ENCODE results near the gene KPNB1.

The KPNB1 gene

DNA sequence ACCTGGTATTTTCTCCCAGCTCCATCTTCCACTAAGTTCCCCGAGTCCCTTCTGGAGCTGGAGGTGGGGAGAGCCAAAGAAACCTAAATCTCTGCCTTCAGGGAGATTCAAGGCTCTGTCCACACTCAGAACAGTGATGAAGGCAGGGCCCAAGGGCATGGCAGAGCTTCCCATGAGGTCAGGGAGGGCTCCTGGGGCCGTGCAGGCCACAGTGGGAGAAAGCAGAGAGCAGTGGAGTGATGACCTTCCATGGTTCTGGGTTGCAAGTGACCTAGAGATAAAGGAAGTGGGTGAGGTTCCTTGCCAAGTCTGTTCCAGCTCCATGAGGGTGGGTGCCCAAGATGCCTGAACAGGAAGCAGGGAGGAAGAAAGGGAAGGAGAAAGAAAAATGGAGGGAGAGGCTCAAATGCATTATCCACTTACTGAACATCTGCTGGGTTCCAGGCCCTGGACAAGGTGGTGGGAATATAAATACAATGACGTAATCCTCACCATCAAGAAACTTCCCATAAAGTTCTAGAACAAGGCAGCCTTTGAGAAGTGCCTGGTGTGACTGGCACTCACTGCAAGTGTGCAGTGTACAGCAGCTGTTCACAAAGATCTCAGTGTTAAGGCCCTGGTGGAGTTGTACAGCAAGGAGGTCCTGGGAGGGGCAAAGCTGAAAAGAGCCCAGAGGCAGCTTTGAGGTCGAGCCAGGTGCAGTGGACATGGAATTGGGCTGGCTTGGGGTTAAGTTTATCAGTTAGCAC, 57.5 kb downstream of the KPNB1 start:
- H3K9ac ChIP-seq (ENCODE audit: low read depth, low read length), result no peak overlapping the region
- no peaks in the 10 kb centered on the region for H3K9me3 ChIP-seq (ENCODE audit: insufficient read depth, low read length, severe bottlenecking)
- H2AFZ ChIP-seq (ENCODE audit: low read depth, low read length), result no peak overlapping the region
- H3K4me2 ChIP-seq (ENCODE audit: insufficient read depth, low read length), result no peak overlapping the region
- DNase-seq, result no peak
- ATAC-seq (ENCODE audit: insufficient read depth, low read depth), result no peak
- H3K4me1 ChIP-seq (ENCODE audit: insufficient read depth, low read length), result 0 out of 2 replicates have a peak, but pooled peaks cover 3% of the 10 kb centered on the region
- H3K27me3 ChIP-seq (ENCODE audit: insufficient read depth, low read length, poor library complexity), result no peaks in the 10 kb centered on the region
- no peak overlapping the region for H3K27ac ChIP-seq (ENCODE audit: low read length)
- no peak overlapping the region for H3K4me3 ChIP-seq (ENCODE audit: low read depth in 1 of 2, low read length in 2 of 2)
- H3K36me3 ChIP-seq (ENCODE audit: insufficient read depth, low read length), result no peaks in the 10 kb centered on the region
- no peak for TF ChIP-seq EZH2 (IDR thresholded peaks at IDR 0.05; ENCODE audit: borderline replicate concordance, low read depth, low read length, severe bottlenecking)
- TF ChIP-seq, protein P1, sequence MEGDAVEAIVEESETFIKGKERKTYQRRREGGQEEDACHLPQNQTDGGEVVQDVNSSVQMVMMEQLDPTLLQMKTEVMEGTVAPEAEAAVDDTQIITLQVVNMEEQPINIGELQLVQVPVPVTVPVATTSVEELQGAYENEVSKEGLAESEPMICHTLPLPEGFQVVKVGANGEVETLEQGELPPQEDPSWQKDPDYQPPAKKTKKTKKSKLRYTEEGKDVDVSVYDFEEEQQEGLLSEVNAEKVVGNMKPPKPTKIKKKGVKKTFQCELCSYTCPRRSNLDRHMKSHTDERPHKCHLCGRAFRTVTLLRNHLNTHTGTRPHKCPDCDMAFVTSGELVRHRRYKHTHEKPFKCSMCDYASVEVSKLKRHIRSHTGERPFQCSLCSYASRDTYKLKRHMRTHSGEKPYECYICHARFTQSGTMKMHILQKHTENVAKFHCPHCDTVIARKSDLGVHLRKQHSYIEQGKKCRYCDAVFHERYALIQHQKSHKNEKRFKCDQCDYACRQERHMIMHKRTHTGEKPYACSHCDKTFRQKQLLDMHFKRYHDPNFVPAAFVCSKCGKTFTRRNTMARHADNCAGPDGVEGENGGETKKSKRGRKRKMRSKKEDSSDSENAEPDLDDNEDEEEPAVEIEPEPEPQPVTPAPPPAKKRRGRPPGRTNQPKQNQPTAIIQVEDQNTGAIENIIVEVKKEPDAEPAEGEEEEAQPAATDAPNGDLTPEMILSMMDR (IDR thresholded peaks at IDR 0.05; ENCODE audit: borderline replicate concordance, extremely low read depth, low read length, poor library complexity, severe bottlenecking), result no peak
- no peaks in the 10 kb centered on the region for H3K79me2 ChIP-seq (ENCODE audit: insufficient read depth, low read length)
- peaks cover 4% of the 10 kb centered on the region for H4K20me1 ChIP-seq (ENCODE audit: insufficient read depth, low read length)

DNA sequence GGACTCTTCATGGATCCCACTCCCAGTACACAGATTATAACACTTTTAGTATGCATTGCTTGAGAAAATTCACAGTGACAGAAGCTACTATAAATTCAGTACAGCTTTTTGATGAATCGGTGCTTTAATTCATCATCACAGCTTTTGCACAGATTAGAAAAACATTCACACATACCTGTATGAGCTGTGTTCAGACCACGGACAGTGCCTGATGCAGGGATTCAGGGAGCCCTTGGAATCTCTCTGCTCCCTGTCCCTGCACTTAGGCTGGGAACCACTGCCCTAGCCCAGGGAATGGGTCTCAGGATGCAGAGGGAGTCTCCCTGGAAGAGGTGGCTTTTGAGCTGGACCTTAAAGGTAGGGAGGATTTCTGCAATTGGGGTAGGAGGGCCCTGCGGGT, 58.2 kb downstream of the KPNB1 start:
- Histone ChIP-seq H3K79me2 (ENCODE audit: insufficient read depth, low read length) (no peaks in the 10 kb centered on the region), H3K4me3 (ENCODE audit: low read depth in 1 of 2, low read length in 2 of 2) (no peak overlapping the region), H3K4me2 (ENCODE audit: insufficient read depth, low read length) (no peak overlapping the region), H3K36me3 (ENCODE audit: insufficient read depth, low read length) (no peaks in the 10 kb centered on the region), H3K27ac (ENCODE audit: low read length) (no peak overlapping the region), H2AFZ (ENCODE audit: low read depth, low read length) (no peak overlapping the region), H3K9ac (ENCODE audit: low read depth, low read length) (no peak overlapping the region), H3K27me3 (ENCODE audit: insufficient read depth, low read length, poor library complexity) (no peaks in the 10 kb centered on the region), H3K9me3 (ENCODE audit: insufficient read depth, low read length, severe bottlenecking) (no peaks in the 10 kb centered on the region), H4K20me1 (ENCODE audit: insufficient read depth, low read length) (peaks cover 4% of the 10 kb centered on the region), H3K4me1 (ENCODE audit: insufficient read depth, low read length) (0 out of 2 replicates have a peak, but pooled peaks cover 3% of the 10 kb centered on the region)
- TF ChIP-seq, protein P1 (IDR thresholded peaks at IDR 0.05; ENCODE audit: borderline replicate concordance, extremely low read depth, low read length, poor library complexity, severe bottlenecking), result no peak
- TF ChIP-seq EZH2 (IDR thresholded peaks at IDR 0.05; ENCODE audit: borderline replicate concordance, low read depth, low read length, severe bottlenecking), result no peak
- no peak for ATAC-seq (ENCODE audit: insufficient read depth, low read depth)
- DNase-seq, result no peak

DNA sequence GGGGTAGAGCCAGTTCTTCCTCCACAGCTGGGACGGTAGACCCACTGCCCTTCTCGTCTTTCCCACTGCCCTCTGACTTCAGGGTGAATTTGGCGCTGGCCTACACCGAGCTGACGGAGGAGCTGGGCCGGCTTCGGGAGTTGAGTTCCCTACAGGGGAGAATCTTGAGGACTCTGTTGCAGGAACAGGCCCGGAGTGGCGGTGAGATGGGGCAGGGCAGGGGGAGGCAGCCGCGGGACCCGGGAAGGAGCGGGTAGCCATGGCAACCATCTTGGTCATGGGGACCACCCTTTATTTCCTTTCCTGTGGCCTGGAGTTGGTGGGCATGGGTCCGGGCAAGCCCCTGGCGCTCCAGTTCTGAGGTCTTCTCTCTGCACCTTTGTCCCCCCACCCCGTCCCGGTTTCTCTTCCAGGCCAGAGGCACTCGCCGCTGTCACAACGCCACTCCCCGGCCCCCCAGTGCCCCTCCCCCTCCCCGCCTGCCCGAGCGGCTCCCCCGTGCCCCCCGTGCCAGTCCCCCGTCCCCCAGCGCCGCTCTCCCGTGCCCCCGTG, 58.7 kb downstream of the KPNB1 start:
- Histone ChIP-seq H3K9me3 (ENCODE audit: insufficient read depth, low read length, severe bottlenecking) (no peaks in the 10 kb centered on the region), H3K9ac (ENCODE audit: low read depth, low read length) (no peak overlapping the region), H4K20me1 (ENCODE audit: insufficient read depth, low read length) (peaks cover 4% of the 10 kb centered on the region), H3K27me3 (ENCODE audit: insufficient read depth, low read length, poor library complexity) (no peaks in the 10 kb centered on the region), H3K4me1 (ENCODE audit: insufficient read depth, low read length) (0 out of 2 replicates have a peak, but pooled peaks cover under 1% of the 10 kb centered on the region), H3K27ac (ENCODE audit: low read length) (no peak overlapping the region), H3K79me2 (ENCODE audit: insufficient read depth, low read length) (no peaks in the 10 kb centered on the region), H3K36me3 (ENCODE audit: insufficient read depth, low read length) (no peaks in the 10 kb centered on the region), H2AFZ (ENCODE audit: low read depth, low read length) (no peak overlapping the region), H3K4me3 (ENCODE audit: low read depth in 1 of 2, low read length in 2 of 2) (no peak overlapping the region), H3K4me2 (ENCODE audit: insufficient read depth, low read length) (no peak overlapping the region)
- ATAC-seq (ENCODE audit: insufficient read depth, low read depth) (no peak), DNase-seq (no peak)
- TF ChIP-seq, protein P1 (IDR thresholded peaks at IDR 0.05; ENCODE audit: borderline replicate concordance, extremely low read depth, low read length, poor library complexity, severe bottlenecking), result no peak
- no peak for TF ChIP-seq EZH2 (IDR thresholded peaks at IDR 0.05; ENCODE audit: borderline replicate concordance, low read depth, low read length, severe bottlenecking)
